Natural killer cell (primary cell): Measurements from ENCODE around the gene LAMTOR5. TPM values are rescaled to one million over a fixed set of nuclear protein-coding genes. Genes with fewer than 3 reads are reported as not detected.

Experiments
- ATAC-seq, 3 donors: fragments of 150-1000 bp in 2 of 3; fragments of 200-7000 bp in 1 of 3; cut with Tn5 transposase; 1 replicate in 1 of 3; 2 replicates in 2 of 3; pipeline ENCODE4 v1.10.0; 2021; ENCODE audit warnings: mild to moderate bottlenecking in 2 of 3, moderate library complexity in 2 of 3
- DNase-seq, 2 donors: peaks; one replicate each; pipeline versions ENCODE4 v3.0.0 to v3.0.0-alpha.2; 2013 to 2021; ENCODE audit warnings: mixed read lengths in 1 of 2
- H3K27ac ChIP-seq: one replicate; pipeline ENCODE4 v1.5.1; 2013; ENCODE audit warnings: mild to moderate bottlenecking, low read length
- H3K27me3 ChIP-seq: one replicate; pipeline ENCODE4 v1.6.1; 2013; ENCODE audit warnings: low read length; ENCODE audit not compliant: control insufficient read depth, insufficient read depth
- H3K36me3 ChIP-seq: one replicate; pipeline ENCODE4 v1.6.1; 2013; ENCODE audit warnings: low read length; ENCODE audit not compliant: control insufficient read depth, insufficient read depth
- H3K4me1 ChIP-seq: one replicate; pipeline ENCODE4 v1.6.1; 2013; ENCODE audit warnings: low read length; ENCODE audit not compliant: control insufficient read depth, insufficient read depth
- H3K4me3 ChIP-seq: one replicate; pipeline ENCODE4 v1.5.1; 2013; ENCODE audit warnings: low read length
- H3K9me3 ChIP-seq: one replicate; pipeline ENCODE4 v1.6.1; 2013; ENCODE audit warnings: low read length; ENCODE audit not compliant: control insufficient read depth, insufficient read depth
- H3K27ac Mint-ChIP-seq, 2 donors: one replicate each; pipeline ENCODE4 v1.8.0; 2022; ENCODE audit warnings: mild to moderate bottlenecking in 2 of 2, mixed read lengths in 2 of 2, moderate library complexity in 1 of 2
- H3K27me3 Mint-ChIP-seq, 2 donors: one replicate each; pipeline ENCODE4 v1.8.0; 2022; ENCODE audit warnings: low read depth in 2 of 2, mixed read lengths in 2 of 2
- H3K36me3 Mint-ChIP-seq: one replicate; pipeline ENCODE4 v1.8.0; 2022; ENCODE audit warnings: mixed read lengths
- H3K4me1 Mint-ChIP-seq, 2 donors: one replicate each; pipeline ENCODE4 v1.8.0; 2022; ENCODE audit warnings: mixed read lengths in 2 of 2
- H3K4me3 Mint-ChIP-seq: one replicate; pipeline ENCODE4 v1.8.0; 2022; ENCODE audit warnings: mild to moderate bottlenecking, moderate library complexity, mixed read lengths
- H3K9me3 Mint-ChIP-seq, 2 donors: one replicate each; pipeline ENCODE4 v1.8.0; 2022; ENCODE audit warnings: mixed read lengths in 2 of 2
- CTCF ChIP-seq: fragments of 200-600 bp; IDR thresholded peaks from one replicate; pipeline ENCODE4 v1.8.0; 2022; ENCODE audit warnings: antibody characterized with exemption
- WGBS: methylation state at CpG from one replicate; pipeline ENCODE4 v1.1.7; 2013; ENCODE audit warnings: missing lambda C conversion rate; ENCODE audit not compliant: insufficient coverage; 5-methylcytosine and 5-hydroxymethylcytosine counted together
- intact Hi-C: fragments of 100-400 bp; cut with micrococcal nuclease; formaldehyde crosslinking; loops from one replicate; pipeline ENCODE4 v1.14.2; 2022
- total RNA-seq, 4 donors: library from RNA; stranded (reverse); fragments of 120-200 nt in 1 of 4; gene quantifications; one replicate each; pipeline versions ENCODE4 v1.2.3 to v1.2.4, GENCODE V29; 2013 to 2022

The LAMTOR5 gene
- total RNA-seq, 3 donors from 2014 or later (not counting 1 experiment from before 2014, with no cell fraction given), result 86.1 to 102 (median 90.4) TPM

DNA sequence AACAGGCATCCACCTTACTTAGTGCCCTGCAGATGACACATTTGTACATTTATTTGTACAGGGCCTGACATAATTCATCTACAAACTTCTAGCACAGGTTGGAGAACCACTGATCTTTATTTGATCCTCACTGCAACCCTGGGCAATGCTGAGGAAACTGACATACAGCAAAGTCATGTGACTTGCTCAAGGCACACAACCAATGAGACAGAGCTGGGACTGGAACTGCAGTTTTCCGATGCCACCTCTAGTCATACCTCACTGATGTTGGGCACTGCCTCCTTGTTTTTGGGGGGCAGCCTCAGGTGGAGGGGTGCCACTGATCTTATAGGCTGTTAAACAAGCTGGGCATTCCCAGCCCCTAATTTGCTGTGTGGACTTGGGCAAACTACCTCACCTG is 46.8 kb upstream of the LAMTOR5 start:
- H3K4me3 Mint-ChIP-seq, result no peak overlapping the region
- DNase-seq (no peak), ATAC-seq (no peak)
- no peaks in the 10 kb centered on the region for H3K4me1 Mint-ChIP-seq
- no peaks in the 10 kb centered on the region for H3K27me3 ChIP-seq
- intact Hi-C loops, result no loop called here
- H3K36me3 ChIP-seq, result no peaks in the 10 kb centered on the region
- no peak for TF ChIP-seq CTCF
- no peak overlapping the region for H3K27ac Mint-ChIP-seq
- no peaks in the 10 kb centered on the region for H3K4me1 ChIP-seq
- H3K9me3 ChIP-seq, result no peaks in the 10 kb centered on the region
- 92% methylated on average over 1 of the region's 1 CpG for WGBS
- H3K36me3 Mint-ChIP-seq, result no peaks in the 10 kb centered on the region
- H3K9me3 Mint-ChIP-seq, result no peaks in the 10 kb centered on the region
- peaks cover 10 to 18% of the 10 kb centered on the region in 2 donors for H3K27me3 Mint-ChIP-seq
- H3K4me3 ChIP-seq, result no peak overlapping the region
- no peak overlapping the region for H3K27ac ChIP-seq

GRCh38 chr1:110453829-110454228 is 46.3 kb upstream of the LAMTOR5 start:
- no peaks in the 10 kb centered on the region for H3K36me3 Mint-ChIP-seq
- Histone ChIP-seq H3K27ac (no peak overlapping the region), H3K9me3 (no peaks in the 10 kb centered on the region), H3K4me3 (no peak overlapping the region), H3K27me3 (no peaks in the 10 kb centered on the region), H3K4me1 (no peaks in the 10 kb centered on the region), H3K36me3 (no peaks in the 10 kb centered on the region)
- H3K9me3 Mint-ChIP-seq, result no peaks in the 10 kb centered on the region
- whole genome bisulfite sequencing, result 91% methylated on average over 9 of the region's 9 CpGs
- DNase-seq (no peak), ATAC-seq (no peak)
- H3K4me1 Mint-ChIP-seq, result no peaks in the 10 kb centered on the region
- H3K4me3 Mint-ChIP-seq, result no peak overlapping the region
- no peak overlapping the region for H3K27ac Mint-ChIP-seq
- TF ChIP-seq CTCF, result no peak
- intact Hi-C loops, result no loop called here
- H3K27me3 Mint-ChIP-seq, result peaks cover 10 to 18% of the 10 kb centered on the region in 2 donors

- H3K27ac Mint-ChIP-seq, result no peak overlapping the region
- DNase-seq (no peak), ATAC-seq (no peak)
- H3K27ac ChIP-seq, result no peak overlapping the region
- H3K9me3 ChIP-seq, result no peaks in the 10 kb centered on the region
- no peaks in the 10 kb centered on the region for H3K4me1 ChIP-seq
- H3K36me3 Mint-ChIP-seq, result no peaks in the 10 kb centered on the region
- WGBS, result 91% methylated on average over 6 of the region's 7 CpGs
- peaks cover 13 to 18% of the 10 kb centered on the region in 2 donors for H3K27me3 Mint-ChIP-seq
- H3K27me3 ChIP-seq, result no peaks in the 10 kb centered on the region
- intact Hi-C loops, result no loop called here
- H3K9me3 Mint-ChIP-seq, result no peaks in the 10 kb centered on the region
- H3K4me3 Mint-ChIP-seq, result no peak overlapping the region
- H3K36me3 ChIP-seq, result no peaks in the 10 kb centered on the region
- no peak overlapping the region for H3K4me3 ChIP-seq
- no peaks in the 10 kb centered on the region for H3K4me1 Mint-ChIP-seq
- no peak for TF ChIP-seq CTCF
Measured at GRCh38 chr1:110452330-110452729, 44.8 kb upstream of the LAMTOR5 start.

DNA sequence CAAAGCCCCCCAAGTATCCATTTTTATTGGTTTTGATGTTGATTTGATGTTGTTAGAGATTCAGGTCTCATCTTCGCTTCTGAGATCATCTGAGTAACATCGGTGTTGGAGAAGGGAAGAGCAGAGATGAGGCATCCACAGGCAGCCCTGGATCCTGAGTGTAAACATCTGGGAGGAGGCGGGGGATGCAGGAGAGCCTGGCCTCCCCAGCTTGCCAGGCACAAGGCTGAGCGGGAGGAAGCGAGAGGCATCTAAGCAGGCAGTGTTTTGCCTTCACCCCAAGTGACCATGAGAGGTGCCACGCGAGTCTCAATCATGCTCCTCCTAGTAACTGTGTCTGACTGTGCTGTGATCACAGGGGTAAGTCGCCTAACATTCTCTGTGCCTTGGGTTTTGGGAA is 43.4 kb upstream of the LAMTOR5 start, which contains the start of gene PROK1:
Gene PROK1, plus strand, starts transcription at position 221 of the 400 bp plus-strand sequence. Its CDS starts 68 bp downstream, at position 289.
- Mint-ChIP-seq H3K36me3 (no peaks in the 10 kb centered on the region), H3K27ac (no peak within 1 kb of the TSS), H3K4me3 (no peak within 1 kb of the TSS), H3K4me1 (no peaks in the 10 kb centered on the region), H3K27me3 (peaks cover 13 to 18% of the 10 kb centered on the region in 2 donors), H3K9me3 (no peaks in the 10 kb centered on the region)
- intact Hi-C loops, result no loop called here
- Histone ChIP-seq H3K9me3 (no peaks in the 10 kb centered on the region), H3K4me3 (no peak within 1 kb of the TSS), H3K27ac (no peak within 1 kb of the TSS), H3K27me3 (no peaks in the 10 kb centered on the region), H3K4me1 (no peaks in the 10 kb centered on the region), H3K36me3 (no peaks in the 10 kb centered on the region)
- 88% methylated on average over 8 of the region's 8 CpGs for WGBS
- no peak for TF ChIP-seq CTCF
- DNase-seq, result no peak
- no peak for ATAC-seq
